HG02642 (cell line): Measurements from ENCODE around the gene PEG3.

Experiments used
- ATAC-seq: cut with Tn5 transposase; IDR thresholded peaks from one replicate; pipeline ENCODE4 v1.9.1; 2021; ENCODE audit warnings: mild to moderate bottlenecking; ENCODE audit not compliant: unreplicated experiment, poor library complexity

Gene PEG3

DNA sequence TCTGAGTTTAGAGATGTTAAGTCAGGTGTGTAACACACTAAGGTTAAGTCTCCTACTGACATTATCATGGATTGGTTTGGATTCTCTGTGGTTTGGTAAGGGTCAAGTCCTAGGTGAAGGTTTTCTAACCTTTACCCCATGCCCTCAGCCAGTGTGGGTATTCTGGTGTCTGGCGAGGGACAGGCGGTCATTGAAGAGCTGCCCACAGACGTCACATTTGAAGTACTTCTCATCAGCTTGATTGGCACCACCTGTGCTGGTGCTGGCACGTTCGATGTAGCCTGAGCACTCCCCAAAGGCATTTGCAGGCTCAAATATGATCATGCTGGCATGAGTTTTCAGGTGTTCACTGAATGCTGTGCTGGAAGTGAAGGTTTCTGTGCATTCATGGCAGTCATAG is 27.0 kb downstream of the PEG3 start:
- no peak for ATAC-seq

DNA sequence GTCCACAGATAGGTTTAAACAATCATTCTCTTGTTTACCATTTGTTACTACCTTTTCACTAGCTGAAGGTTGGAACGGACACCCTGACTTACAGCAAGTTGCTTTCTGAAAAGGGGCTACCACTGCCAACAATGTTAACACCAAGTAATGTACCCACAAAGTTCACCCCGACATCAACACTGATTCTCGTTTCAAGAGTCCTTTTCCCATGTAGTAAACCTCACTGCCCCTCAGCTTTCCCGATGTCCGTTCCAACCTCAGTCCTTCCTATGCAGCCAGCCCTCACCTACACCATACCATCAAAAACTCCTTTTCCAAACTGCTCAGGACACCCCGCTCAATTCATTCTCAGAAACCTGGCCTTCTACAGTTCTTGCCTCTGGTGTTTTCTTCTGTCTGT is 29.0 kb downstream of the PEG3 start:
- no peak for ATAC-seq

DNA sequence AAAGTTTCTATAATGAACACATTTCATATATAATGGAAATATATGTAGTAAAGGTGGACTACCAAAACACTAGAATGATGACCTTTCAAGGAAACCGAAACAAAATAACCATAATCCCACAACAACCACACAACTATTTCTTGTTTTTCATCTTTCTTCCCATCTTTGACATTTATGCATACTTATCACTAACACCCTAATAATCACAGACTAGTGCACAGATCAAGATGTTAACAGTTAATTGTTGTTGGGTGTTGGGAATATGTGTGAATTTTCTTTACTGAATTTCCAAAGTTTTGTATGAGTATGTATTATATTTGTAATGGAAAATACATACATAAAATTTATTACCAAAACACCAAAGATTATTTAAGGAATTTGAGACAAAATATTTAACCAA is 30.3 kb downstream of the PEG3 start:
- ATAC-seq = no peak

DNA sequence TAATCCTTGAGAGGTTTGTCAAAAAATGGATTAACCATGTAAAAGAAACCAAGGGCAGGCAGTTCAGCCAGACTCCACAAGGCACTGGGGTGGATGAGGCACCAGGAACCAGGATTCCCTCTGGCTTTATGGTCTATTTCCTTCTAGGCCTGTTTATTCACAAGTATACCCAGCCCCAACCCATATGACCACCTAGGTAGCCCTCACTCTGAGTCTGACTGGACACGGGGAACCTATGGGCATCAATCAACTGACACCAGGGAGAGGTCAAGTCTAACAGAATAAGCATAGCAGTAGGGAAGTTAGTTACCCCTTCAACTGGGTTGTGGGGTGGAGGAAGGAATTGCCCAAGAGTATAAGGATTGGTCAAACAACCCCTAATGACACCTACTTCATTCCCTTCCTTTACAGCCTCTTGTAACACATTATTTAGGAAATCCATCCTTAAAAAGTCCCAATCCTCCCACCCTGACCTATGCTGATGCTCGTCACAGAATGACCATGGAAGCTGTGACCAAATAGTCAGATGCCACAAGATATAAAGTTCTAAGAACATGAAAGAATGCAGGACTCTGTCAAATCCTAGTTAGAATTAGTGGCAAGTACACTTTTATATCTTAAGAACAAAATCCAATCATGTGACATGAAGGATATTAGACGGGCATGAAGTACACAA is 31.7 kb downstream of the PEG3 start:
- no peak for ATAC-seq

DNA sequence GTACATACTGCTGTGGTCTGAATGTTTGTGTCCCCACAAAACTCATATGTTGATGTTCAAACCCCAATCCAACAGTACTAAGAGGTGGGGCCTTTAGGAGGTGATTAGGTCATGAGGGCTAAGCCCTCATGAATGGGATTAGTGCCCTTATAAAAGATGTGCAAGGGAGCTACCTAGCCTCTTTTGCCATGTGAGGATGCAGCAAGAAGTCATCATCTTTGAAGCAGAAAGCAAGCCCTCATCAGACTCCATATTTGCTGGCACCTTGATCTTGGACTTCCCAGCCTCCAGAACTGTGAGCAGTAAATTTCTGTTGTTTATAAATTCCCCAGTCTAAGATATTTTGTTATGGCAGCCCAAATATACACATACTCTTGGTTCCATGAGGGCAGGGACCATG is 33.9 kb downstream of the PEG3 start:
- ATAC-seq = no peak
